HG02759 (cell line): ENCODE measurements around the gene VSIR.

Source experiments
- ATAC-seq: cut with Tn5 transposase; IDR thresholded peaks from one replicate; pipeline ENCODE4 v1.9.1; 2021; ENCODE audit warnings: mild to moderate bottlenecking, moderate library complexity; ENCODE audit not compliant: unreplicated experiment

The VSIR gene

GRCh38 chr10:71715860-71716259 is 57.5 kb downstream of the VSIR start:
- ATAC-seq, result no peak

GRCh38 chr10:71715026-71715425 is 58.3 kb downstream of the VSIR start:
- ATAC-seq, result no peak

DNA sequence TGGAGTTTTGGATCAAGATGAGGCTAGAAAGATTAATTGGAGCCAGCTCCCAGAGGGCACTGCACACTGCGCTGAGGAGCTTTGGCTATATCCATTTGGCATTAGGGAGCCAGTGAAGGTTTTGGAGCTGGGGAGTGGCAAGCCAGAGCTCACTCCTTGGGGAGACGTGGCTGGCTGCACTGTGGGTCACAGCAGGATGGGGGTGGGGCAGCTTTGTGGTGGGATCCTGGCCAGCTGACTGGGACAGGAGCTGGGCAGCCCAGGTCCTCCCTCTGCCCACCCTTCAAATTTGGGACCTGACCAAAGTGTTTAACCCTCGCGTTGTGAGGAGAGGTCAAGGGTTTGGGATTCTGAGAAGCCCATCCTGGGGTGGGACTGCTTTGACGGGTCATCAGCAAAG is 58.7 kb downstream of the VSIR start:
- no peak for ATAC-seq

DNA sequence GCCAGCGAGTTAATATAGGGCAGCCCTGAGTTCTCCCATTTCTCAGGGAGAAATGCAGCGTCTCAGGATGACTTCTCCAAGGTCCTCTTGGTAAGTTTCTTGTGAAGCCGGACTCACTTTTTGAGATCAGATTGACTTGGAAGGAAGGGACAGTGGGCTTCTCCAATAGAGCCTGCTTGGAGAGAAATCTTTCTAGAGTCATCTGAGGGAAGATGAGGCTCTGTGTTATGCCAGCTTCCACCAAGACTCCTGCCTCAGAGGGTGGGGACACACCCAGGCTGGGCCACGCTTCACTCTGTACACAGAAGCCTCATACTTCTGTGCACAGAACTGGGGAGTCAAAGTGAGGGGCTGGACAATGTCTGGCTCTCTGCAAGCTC is 59.3 kb downstream of the VSIR start:
- ATAC-seq, result no peak

DNA sequence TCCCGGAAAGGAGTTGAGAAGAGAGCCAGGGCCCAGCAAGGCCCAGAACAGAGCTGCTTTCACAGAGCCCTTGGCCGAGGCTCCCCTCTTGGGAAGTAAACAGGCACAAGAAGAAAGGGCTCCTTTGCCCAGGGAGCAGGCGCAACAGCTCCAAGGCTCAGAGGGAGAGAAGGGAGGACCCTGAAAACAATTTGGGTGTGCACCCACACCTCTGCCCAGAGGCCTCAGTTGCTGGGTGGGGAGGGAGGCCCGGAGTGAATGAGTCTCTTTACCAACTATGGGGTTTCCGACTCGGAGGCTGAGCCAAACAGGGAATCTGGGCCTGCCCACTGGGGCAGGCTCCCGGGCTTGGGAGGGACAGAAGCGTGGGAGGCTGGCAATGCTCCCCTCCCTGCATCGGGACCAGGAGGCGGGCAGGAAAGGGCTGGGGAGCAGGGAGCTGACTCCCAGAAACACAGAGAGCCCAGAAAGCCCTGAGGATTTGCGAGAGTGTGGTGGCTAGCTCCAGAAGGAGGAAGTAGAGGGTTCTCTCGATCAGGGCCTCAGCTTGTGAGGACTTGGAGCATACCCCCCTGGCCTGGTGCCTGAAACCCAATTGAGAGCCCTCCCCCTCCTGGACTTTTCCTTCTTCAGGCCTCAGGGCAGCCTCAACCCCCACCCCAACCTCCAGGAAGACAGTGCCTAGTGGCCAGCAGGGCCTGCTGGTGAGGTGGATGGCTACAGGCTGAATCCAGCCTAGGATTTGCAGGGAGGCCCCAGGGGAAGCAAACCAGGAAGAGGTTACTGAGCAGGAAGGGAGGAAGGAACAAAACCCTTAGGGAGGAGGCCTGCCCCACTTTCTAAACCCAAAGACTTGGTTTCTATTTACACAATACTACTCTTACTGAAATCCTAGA is 59.9 kb downstream of the VSIR start:
- no peak for ATAC-seq

GRCh38 chr10:71712572-71713134 is 60.7 kb downstream of the VSIR start:
- ATAC-seq, result no peak

- ATAC-seq, result no peak
Measured at GRCh38 chr10:71712170-71712569, 61.1 kb downstream of the VSIR start.

DNA sequence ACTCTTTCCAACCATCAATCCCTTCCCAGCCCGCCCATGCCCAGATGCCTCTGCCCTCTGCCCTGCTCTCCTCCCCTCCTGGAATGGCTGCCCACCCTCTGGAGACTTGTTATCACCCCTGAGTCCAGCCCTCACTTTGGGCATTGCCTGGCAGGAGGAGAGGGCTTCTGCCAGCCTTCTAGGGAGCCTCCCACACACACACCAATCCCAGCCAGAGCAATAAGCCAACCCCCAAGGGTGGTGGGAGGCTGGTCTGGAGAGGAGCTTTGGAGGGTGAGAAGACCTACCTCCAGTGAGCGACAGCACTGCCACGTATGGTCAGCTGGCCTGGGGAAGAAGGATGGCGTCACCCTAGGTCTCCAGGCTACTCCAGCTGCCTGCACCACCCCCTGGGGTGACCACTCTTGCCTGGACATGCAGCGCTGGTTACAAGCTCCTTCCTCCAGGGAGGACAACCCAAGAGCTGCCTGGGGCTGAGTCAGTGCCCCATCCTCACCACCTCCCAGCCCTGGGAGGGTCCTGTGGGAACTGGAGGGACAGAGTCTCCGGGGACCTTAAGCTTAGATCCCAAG is 62.2 kb downstream of the VSIR start:
- ATAC-seq, result no peak

- no peak for ATAC-seq
Measured at GRCh38 chr10:71710519-71710918, 62.8 kb downstream of the VSIR start.

GRCh38 chr10:71708897-71709882 is 64.1 kb downstream of the VSIR start:
- ATAC-seq, result no peak

- ATAC-seq, result no peak
Measured at GRCh38 chr10:71708301-71708703, 65.0 kb downstream of the VSIR start.

DNA sequence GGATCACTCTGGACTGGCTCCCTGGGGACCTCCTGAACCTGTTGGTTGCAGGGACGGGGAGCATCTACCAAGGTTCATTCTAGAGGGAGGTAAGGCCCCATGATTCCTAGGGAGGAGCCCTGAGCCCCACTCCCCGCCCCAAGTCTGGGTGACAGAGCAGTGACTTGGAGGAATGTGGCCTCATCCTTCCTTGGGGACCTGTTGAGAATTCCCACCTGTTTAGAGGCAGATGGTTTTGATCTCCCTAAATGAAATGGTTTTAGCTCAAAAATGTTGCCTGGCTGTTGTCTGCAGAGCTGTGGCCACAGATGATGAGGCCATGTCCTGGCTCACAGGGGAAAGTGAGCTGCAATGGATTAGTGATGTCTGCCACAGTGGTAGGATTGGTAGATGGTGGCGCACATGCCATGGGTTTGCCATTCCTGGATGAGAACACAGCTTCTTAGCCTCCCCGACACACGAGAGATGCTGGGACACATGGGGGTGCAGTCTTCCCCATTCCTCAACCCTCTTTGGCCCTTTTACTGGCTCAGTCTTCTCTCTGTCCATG is 66.0 kb downstream of the VSIR start:
- no peak for ATAC-seq

DNA sequence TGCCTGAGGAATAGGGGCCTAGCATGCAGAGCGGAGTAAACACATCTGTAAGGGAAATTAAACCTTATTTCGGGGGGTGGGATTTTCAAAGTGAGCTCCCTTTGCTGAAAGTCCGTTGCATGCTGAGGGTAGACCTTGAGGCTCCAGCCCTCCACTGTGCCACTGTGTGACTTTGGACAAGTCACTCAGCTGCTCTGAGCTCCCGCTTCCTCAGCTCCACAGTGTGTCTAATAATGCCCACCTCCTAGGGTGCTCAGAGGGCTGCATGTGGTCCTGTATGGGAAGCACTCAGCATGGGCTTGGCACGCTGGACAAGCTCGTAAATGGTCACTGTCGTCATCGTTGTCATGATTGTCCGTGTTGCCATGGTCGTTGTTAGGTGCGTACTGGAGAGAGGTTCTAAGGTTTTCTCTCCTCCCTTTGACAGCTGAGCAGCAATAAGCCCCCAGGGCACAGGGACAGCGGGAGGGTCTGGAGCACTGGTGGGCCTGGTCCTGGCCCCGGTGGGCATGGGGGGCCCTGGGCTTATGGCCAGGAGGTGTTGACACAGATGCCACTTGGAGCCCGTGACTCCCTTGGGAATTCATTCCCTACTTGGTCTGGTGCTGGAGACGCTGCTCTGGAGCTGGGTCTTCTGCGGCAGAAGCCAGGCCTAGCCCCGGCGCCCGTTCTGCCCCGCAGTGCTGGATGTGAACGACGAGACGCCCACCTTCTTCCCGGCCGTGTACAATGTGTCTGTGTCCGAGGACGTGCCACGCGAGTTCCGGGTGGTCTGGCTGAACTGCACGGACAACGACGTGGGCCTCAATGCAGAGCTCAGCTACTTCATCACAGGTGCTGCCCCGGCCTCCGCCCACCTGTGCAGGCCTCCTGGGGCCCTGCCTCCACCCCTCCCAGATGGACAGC is 66.9 kb downstream of the VSIR start:
- no peak for ATAC-seq

- ATAC-seq, result no peak
Measured at GRCh38 chr10:71705582-71705981, 67.7 kb downstream of the VSIR start.

DNA sequence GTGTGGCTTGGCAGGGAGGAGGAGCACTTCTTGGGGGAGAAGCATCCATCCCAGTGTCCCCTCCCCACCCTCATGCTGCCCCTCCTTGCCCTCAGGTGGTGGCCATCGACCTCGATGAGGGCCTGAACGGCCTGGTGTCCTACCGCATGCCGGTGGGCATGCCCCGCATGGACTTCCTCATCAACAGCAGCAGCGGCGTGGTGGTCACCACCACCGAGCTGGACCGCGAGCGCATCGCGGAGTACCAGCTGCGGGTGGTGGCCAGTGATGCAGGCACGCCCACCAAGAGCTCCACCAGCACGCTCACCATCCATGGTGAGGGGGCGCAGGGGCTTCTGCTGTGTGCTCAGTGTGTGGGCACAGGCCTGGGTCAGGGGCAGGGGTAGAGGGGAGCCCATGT is 68.5 kb downstream of the VSIR start:
- ATAC-seq, result no peak

DNA sequence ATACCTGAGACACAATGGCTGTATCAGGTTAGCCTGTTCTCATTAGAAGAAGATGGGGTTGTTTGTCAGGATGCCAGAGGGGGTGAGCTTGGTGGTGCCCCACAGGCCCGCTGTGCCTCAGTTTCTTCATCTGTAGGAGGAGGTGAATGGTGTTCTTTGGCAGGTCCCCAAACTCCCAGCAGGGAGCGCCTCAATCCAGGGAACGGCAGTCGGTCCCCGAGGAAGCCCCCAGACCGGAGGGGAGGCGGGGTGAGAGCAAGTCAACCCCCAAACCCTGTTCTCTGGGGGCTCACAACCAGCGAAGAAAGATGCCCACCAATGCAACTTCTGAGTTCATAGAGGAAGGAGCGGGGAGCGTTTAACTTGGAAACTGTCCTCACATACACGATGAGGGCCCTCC is 69.7 kb downstream of the VSIR start:
- ATAC-seq, result no peak

GRCh38 chr10:71701496-71702132 is 71.7 kb downstream of the VSIR start:
- ATAC-seq, result no peak

DNA sequence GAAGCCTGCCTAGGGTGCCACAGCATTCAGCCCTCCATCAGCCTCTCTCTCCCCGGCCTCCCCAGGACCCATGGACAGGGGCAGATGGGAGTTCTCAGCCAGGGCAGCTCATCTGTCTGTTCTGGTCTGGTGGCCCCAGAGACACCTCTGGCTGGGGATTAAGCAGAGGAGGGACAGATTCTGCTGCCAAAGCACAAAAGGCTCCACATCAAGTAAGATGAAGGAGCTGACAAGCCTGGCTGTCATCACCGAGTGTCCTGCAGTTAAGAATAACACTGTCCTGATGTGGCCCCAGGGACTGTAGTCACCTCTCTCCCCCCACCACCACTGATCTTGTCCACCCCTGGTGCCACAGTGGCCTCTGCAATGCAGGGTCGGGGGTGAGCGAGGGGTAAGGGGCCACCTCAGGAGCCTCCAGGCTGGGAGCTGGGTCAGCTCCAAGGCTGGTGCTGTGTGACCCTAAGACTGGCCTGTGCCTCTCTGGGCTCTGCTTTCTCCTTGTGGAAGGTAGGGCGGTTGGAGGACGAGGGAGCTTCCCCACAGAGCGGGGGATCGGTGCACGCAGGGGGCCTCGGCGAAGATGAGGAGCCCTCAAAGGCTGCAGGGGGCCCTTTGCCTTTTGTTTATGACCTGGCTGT is 72.5 kb downstream of the VSIR start:
- no peak for ATAC-seq

DNA sequence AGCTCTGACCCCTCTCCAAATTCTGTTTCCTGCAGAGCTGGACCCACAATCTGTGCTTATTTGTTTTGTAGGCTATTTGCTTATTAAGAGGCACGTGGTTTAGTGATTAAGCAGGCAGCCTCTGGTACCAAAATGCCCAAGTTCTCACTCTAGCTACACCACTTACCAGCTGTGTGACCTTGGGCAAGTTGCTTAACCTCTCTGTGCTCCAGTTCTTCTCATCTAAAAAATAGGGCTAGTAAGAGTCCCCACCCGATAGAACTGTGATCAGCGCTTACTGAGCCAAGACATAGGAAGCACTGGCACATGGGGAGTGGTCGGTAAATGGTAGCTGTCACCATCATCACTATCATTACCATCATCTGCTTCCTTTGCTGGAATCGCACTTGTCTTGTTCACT is 74.6 kb downstream of the VSIR start:
- ATAC-seq, result no peak
